Placental epithelial cell (primary cell): ENCODE data around the gene CNTROB. TPM values are rescaled to one million over a fixed set of nuclear protein-coding genes. Genes with fewer than 3 reads are reported as not detected.

Experiments used
- small RNA-seq: library from RNA; depleted of rRNA; stranded (forward); fragments of <200 nt; gene quantifications from one replicate; pipeline ENCODE3, GENCODE V24; 2012
- total RNA-seq: library from RNA; depleted of rRNA; stranded (reverse); fragments of >200 nt; gene quantifications from 2 replicates; pipeline ENCODE4 v1.2.3, GENCODE V29; 2012

Gene CNTROB, protein sequence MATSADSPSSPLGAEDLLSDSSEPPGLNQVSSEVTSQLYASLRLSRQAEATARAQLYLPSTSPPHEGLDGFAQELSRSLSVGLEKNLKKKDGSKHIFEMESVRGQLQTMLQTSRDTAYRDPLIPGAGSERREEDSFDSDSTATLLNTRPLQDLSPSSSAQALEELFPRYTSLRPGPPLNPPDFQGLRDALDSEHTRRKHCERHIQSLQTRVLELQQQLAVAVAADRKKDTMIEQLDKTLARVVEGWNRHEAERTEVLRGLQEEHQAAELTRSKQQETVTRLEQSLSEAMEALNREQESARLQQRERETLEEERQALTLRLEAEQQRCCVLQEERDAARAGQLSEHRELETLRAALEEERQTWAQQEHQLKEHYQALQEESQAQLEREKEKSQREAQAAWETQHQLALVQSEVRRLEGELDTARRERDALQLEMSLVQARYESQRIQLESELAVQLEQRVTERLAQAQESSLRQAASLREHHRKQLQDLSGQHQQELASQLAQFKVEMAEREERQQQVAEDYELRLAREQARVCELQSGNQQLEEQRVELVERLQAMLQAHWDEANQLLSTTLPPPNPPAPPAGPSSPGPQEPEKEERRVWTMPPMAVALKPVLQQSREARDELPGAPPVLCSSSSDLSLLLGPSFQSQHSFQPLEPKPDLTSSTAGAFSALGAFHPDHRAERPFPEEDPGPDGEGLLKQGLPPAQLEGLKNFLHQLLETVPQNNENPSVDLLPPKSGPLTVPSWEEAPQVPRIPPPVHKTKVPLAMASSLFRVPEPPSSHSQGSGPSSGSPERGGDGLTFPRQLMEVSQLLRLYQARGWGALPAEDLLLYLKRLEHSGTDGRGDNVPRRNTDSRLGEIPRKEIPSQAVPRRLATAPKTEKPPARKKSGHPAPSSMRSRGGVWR
- 29.8 and 39.7 TPM in 2 replicates for total RNA-seq

DNA sequence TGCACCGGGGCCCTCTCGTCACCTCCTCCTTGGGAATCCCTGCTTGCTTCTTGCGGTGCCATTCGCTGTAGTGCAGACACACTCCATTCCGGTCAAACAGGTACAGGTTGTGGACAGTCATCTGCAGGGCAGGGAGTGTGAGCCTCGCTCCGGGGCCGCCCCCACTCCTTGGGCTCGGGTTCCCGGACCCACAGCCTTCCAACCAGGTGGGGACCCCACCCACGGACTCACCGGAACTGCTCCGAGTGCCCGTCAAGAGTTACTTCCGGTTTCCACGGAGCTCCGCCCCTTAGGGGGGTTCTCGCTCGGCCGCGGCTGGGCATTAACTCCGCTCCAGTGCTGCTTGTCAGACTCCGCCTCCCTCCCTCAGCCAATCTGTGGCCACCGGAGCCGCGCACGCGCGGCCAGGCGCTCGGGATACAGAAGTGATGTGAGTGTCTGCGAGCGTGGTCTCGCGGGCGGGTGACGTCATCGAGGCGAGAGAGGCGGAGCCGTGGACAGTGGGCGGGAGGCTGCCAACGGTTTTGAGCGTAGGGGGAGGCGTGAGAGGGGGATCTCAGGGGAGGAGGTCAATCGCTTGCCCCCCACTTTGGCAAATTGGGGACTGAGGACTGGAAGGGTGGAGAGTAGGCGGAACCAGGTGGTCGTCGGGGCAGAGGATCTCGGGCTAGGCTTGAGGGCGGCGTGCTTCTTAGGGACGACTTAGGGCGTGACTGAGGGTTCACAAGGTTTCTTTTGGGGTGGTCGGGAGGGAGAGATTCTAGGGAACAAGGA, at the start of gene CNTROB, which contains the start of gene TRAPPC1:
Gene CNTROB, plus strand, starts transcription at position 498 of the 774 bp plus-strand sequence. CDS start 874 bp downstream, outside the sequence.
Gene TRAPPC1, minus strand, starts transcription at position 238 of the 774 bp plus-strand sequence. Its CDS starts 117 bp downstream, at position 121.

DNA sequence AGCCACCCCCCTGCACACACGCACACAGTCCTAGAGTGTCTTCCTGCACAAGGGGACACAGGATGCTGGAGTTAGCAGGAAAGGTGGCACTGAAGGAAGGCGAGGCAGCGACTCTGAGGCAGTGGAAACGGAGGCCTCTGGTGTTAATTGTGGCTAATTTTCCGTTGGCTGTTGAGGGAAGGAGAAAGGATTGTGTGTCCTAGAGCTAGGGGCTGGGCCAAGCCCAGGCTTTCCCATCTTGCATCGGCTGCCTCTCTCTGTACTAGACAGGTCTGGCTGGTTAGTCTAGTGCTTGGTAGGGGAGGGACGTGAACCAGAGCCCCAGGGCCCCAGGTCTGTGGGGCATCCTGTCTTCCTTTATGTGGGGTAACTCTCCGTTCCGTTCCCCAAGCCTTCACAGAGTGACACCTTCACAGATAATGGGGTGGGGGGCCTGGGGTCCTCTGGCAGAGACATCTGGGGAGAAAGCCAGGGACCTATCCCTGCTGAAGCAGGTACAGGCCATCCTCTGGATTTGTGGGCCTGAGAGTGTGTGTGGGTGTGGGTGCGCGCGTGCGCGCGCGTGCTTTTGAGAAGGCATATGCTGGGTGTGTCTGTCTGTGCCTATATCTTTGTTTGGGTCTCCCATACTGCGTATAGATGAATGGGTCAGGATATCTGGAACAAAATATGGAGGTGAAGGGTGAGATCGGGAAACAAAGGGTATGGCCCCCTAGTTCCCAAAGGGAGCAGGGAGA, 43.7 kb upstream of the CNTROB start, which contains the start of gene CHD3:
Gene CHD3, plus strand, starts transcription at position 606 of the 737 bp plus-strand sequence. CDS start 212 bp downstream, outside the sequence.

DNA sequence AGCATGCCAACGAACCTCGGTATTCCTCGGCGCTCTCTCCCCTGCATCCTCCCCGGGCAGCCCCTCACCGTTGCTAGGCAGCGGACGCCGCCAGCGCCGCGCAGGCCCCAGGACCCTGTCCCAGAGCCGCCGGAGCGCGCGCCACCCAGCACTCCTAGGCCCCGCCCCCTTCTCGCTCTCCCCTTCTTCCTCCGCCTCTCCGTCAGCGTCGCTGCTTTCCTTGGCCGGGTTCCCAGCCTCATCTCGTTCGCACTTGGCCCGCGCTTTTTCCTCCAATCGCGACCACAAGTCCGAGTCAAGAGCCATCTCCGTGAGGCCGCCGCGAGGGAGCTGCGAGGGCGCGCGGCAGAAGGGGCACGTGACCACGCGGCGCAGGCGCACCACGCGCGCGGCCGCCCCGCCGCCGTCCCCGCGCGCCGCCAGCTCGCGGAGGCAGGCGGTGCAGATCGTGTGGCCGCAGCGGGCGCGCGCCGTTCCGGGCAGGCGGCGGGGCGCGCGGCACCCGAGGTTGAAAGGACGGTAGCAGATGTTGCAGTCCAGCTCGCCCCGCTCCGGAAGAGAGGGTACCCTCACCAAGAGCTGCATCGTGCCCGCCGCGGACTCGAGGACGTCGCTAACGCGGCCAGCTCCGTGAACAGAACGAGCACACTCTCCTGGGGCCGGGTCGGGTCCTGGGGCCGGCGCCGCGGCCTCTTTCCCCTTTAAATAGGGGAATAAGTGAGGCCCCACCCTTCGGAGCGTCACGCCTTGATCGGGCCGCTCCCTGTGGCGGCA, 16.2 kb upstream of the CNTROB start, which contains the start of gene RNF227:
Gene RNF227, minus strand, starts transcription at position 679 of the 774 bp plus-strand sequence. Its CDS starts 94 bp downstream, at position 585.

DNA sequence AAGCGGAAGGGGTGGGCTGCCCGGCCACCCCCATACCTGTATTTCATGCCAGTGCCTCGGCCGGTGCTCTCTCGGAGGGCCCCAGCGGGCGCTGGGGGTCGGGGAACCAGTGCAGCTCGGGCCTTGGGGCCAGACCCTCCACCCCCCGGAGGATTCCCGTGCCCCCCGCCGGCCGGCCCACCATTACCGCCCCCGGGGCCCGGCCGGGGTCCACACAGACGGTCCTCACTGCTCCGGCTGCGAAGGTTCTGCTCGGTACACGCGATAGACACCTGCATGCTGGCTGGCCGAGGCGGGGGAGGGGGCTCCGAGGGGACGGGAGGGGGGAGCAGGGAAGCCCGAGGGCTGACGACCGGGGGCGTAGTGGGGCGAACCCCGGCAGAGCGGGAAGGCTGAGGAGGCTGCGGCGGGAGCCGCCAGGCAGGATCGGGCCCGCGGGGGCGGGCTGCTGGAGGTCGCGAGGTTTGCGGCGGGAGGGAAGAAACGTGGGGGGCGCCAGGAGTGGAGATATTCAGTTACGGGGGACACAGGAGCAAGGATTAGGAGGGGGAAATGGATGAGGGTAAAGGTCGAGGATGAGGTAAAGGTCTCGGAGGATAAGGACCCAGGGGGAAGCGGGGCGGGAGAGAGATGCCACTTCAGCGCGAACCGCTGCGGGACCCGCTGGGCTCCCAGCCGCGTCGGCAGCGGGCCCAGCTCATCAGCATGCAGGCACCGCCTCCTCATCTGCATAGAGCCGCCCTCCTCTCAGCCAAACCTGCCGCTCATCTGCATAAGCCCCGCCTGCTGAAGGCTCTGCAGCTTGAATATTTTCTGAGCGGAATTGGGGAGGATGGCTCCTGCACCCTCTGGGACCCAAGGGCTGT, 2.6 kb upstream of the CNTROB start, which contains the start of gene KCNAB3:
Gene KCNAB3, minus strand, starts transcription at position 699 of the 866 bp plus-strand sequence. Its CDS starts 421 bp downstream, at position 278.

Small RNA genes lying within 50 kb of the gene (small RNA-seq; reads per million reads assigned to genes)
- 4.3 reads per million, percentile 90 among the genes with 10 or more reads in this experiment for gene SCARNA21

Other genes with a start within 250 kb of the CNTROB start
- gene TP53, start 244.7 kb upstream of the CNTROB start, total RNA-seq: 38.9 and 58.5 TPM in 2 replicates
- gene WRAP53, start 243.7 kb upstream of the CNTROB start, total RNA-seq: 4.7 and 7.0 TPM in 2 replicates
- gene EFNB3, start 227.0 kb upstream of the CNTROB start, total RNA-seq: 2.2 and 5.9 TPM in 2 replicates
- gene DNAH2, start 214.5 kb upstream of the CNTROB start, total RNA-seq: under 0.01 TPM in 1 of 2 replicates, not detected in the other
- gene KDM6B, start 98.0 kb upstream of the CNTROB start, total RNA-seq: 4.9 and 27.9 TPM in 2 replicates
- gene TMEM88, start 77.1 kb upstream of the CNTROB start, total RNA-seq: 2.0 and 3.3 TPM in 2 replicates
- 65.6 and 78.9 TPM in 2 replicates for gene NAA38, start 74.6 kb upstream of the CNTROB start, total RNA-seq
- 9.8 and 10.1 TPM in 2 replicates for gene CYB5D1, start 74.2 kb upstream of the CNTROB start, total RNA-seq
- 119 and 236 TPM in 2 replicates for gene CHD3, start 43.4 kb upstream of the CNTROB start, total RNA-seq
- gene RNF227, start 15.9 kb upstream of the CNTROB start, total RNA-seq: 3.1 and 3.3 TPM in 2 replicates
- gene KCNAB3, start 2.4 kb upstream of the CNTROB start, total RNA-seq: 1.2 and 1.6 TPM in 2 replicates
- gene TRAPPC1, start 260 bp upstream of the CNTROB start, total RNA-seq: 49.9 and 60.9 TPM in 2 replicates
- gene GUCY2D, start 70.4 kb downstream of the CNTROB start, total RNA-seq: not detected in 2 replicates
- gene ALOX15B, start 106.9 kb downstream of the CNTROB start, total RNA-seq: 0.11 and 0.79 TPM in 2 replicates
- not detected in 2 replicates for gene ALOX12B, start 155.5 kb downstream of the CNTROB start, total RNA-seq
- gene ALOXE3, start 186.3 kb downstream of the CNTROB start, total RNA-seq: 2.4 and 2.5 TPM in 2 replicates
- not detected in 2 replicates for gene HES7, start 191.9 kb downstream of the CNTROB start, total RNA-seq
- 55.7 and 81.3 TPM in 2 replicates for gene PER1, start 220.2 kb downstream of the CNTROB start, total RNA-seq
- 2.8 and 5.5 TPM in 2 replicates for gene VAMP2, start 230.7 kb downstream of the CNTROB start, total RNA-seq
- gene TMEM107, start 244.2 kb downstream of the CNTROB start, total RNA-seq: 31.6 and 67.1 TPM in 2 replicates